T-helper 22 cell (primary cell): ENCODE results near the gene PREX1.

Source experiments
- DNase-seq: peaks from one replicate; pipeline ENCODE4 v3.0.0-alpha.2; 2020; ENCODE audit warnings: low read depth

PREX1 gene

DNA sequence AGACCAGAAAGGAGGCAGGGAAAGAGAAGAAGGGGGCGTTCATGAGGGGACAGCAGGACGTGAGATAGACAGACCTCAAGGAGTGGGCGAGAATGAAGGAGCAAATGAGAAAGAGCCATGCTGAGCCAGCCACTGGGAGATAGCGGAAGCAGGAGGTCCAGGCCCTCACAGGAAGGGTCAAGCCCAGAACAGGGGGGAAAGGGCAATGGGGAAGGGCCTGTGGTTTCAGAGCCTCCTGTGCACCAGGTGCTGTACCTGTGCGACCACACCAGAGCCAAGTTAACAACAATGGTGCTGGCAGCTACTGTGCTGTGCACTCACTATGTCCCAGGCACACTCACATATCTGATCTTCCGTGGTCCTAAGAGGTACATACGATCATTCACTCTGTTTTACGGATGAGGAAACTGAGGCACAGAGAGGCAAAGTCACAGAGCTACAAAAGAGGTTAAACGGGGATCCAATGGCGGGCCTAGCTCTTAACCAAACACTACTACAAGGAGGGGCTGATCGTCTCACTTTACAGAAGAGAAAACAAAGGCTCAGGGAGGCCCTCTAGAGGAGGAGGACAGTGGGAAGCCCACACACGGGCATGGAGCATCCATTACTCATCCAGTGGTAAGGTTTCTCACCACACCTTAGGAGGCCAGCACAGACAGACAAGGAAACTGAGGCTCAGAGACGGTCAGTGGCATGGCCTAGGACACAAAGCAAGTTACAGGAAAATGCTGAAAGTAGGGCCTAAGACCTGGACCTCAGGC lies 129.1 kb downstream of the PREX1 start:
- no peak for DNase-seq

DNA sequence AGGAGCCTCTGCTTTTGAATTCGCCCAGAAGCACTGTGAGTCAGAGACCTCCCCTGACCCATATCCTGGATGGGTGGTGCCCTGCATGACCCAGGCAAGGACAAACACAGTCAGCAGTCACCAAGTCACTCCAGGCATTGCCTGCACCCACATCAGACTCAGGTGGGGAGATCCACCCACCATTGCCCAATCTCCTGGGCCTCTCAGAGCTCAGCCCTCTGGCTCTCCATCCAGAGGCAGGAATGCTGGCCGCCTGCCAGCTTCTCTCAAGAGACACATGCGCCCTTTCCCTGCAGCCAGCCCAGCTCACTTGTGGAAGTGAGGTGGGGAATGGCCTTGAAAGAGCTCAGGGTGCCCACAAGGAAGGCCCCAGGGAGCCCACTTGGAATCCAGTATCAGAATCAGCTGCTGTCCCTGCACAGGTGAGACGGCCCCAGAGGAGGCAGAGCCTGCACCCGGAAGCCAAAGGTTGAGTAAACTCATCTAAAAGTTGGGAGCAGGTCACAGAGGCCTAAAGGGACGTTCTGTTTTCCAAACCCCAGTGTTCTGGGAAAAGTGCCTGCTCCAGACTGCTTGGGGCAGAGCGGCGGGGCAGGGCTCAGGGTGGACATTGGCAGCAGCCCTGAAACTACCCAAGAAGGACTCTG lies 129.8 kb downstream of the PREX1 start:
- DNase-seq, result no peak

DNA sequence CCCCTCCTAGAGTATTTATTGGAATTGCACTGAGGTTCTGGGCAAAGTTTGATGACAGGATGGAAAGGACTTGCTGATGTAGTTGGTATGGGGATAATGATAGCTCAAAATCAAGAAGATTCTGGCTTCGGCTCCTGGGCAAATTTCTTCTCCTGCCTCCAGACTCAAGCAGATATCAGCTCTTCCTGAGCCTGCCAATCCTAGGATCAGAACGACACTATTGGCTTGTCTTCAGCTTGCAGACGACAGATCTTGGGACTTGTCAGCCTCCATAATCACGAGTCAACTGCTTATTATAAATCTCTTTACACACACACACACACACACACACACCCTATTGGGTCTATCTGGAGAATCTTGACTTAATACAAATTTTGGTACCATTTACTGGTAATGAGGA lies 131.1 kb downstream of the PREX1 start:
- DNase-seq, result no peak

DNA sequence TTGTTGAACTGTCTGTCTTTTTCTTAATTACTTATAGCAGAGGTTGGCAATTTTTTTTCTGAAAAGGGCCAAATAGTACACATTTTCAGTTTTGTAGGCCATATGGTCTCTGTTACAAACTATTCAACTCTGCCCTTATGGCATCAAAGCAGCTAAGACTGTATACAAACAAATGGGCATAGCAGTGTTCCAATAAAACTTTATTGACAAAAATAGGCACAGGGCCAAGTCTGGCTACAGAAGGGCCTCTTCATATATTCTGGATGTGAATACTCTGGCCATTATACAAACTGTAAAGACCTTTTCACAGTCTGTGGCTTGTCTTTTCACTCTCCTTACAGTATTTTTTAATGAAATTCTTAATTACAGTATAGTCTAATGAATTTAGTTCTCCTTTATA lies 132.1 kb downstream of the PREX1 start:
- DNase-seq, result no peak

DNA sequence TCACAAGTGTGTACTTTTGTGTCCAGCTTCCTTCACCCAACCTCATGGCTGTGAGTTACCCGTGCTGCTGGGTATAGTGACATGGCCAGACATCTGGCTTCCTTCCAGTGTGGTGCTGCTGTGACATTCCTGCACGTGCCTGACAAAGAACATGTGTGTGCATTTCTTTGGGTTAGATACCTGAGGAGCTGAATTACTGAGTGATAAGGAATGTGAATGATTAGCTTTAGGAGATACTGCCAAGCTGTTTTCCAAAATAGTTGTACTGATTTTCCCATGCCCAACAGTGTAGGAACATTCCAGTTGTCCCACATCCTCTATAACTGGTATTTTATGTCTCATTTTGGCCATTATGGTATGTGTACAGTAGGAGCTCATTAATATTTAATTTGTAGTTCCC lies 132.5 kb downstream of the PREX1 start:
- DNase-seq, result no peak

DNA sequence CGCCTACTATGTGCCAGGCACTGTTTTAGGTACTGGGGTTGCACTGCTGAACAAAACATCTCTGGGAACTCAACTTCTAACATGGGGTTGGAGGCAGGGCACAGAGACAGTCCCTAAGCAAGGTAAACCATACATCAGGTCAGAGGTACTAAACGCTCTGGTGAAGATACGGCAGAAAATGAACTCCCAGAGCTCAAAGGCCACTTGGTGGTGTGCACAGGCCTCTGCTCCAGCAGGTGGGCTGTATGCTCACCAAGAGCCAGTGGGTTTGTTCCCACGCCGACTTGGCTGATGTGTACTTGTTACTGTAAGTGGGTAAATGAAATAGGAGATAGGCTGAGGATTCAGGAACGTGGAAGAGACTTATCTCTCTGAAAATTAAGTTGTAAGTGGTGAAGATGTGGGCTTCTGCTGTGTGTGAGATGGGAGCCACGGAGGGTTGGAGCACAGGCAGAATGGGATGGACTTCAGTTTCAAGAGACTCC lies 133.4 kb downstream of the PREX1 start:
- DNase-seq, result no peak

DNA sequence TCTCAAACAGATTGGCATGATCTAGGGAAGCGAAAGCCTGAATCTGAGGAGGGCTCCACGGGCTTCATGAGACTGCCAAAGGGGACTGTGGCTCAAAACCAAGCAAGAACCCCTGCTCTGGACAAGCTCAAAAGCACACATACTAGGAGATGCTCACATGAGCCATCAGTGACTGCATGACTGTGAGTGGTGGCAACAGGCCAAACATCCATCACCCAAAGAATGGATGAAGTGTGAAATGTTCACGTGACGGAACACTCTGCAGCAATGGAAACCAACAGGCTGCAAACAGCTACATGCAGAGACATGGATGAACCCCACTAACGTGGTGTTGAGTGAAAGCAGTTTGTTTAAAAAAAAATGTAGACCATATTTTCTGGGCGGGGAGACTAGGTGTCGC lies 136.3 kb downstream of the PREX1 start:
- no peak for DNase-seq

DNA sequence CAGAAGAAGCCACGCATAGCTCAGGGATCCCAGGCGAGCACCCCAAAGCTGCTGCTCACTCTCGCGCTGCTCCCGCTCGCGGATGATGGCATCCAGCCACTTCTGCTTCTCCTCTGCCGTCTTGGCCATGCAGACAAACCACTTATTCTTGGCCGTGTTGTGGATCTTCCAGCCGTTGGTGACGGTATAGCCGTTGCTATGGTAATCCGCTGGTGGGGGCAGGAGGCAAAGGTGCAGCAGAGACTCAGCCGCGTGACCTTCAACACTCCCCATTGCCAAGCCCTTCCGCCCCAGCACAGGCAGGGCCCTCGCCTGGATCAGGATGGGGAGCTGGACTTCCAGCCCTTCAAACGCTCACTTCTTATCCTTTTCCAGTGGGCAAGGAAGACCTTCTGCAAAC lies 136.9 kb downstream of the PREX1 start:
- DNase-seq, result no peak

DNA sequence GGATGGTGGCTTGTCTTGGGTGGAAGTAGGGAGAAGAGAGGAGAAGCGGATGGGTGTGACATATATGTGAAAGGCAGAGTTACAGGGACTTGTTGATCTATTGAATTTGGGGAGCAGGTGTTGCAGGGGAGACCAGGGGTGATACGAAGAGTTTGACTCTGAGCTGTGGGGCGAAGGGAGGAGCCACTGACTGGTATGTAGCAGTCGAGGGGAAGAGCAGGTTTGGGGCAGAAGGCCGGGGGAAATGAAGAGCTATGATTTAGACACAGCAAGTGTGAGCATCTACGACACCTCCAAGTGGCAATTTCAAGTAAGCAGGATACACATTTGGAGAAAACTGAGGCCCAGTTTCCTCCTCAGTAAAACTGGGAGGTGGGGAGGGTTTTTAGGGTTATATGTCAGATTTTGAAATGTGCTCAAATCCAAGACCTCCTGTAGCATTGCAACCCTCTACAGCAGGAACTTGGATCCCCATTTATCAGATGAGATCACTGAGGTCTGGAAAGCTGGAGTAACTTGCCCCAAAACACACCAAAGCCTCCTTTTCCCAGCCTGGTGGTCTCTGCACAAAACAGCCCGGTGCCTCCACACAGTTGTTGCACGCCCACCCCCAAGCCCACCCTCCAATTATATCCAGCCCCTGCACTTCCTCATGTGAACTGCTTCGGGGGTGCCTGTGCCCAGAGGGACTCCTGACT lies 137.8 kb downstream of the PREX1 start:
- no peak for DNase-seq

DNA sequence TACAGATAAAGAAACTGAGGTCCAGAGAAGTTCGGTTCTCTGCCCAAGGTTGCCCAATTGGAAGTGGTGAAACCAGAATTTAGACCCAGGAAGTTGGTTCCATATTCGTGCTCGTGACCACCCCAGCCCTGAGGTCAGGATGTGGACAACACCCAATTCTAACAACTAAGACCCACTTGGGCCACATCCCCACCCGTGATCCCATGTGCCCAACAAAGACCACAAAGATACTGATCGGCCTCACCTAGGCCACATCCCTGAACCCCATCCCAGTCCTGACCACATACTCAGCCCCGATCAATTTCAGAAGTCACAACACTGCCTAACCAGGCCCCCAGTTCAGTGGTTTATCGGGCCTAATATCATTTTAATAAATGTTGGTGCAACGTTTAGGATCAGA lies 138.4 kb downstream of the PREX1 start:
- DNase-seq, result no peak

DNA sequence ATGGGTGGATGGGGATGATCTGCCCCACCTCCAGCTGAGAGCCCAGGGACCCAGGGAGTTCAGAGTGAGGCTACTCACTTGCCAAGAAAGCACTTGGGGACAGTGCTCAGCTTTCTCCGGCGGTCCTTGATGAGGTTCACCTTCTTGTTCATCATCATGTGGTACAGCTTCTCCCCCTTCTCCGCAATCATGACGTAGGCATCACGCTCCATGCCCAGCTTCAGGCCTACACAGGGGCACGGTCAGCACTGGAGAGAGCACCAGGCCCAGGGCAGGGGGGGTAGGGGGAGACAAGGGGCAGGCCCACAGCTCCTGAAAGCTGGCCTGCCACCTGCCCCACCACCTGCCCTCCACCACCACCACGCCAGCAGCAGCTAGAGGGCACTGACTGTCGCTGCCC lies 139.2 kb downstream of the PREX1 start:
- no peak for DNase-seq

DNA sequence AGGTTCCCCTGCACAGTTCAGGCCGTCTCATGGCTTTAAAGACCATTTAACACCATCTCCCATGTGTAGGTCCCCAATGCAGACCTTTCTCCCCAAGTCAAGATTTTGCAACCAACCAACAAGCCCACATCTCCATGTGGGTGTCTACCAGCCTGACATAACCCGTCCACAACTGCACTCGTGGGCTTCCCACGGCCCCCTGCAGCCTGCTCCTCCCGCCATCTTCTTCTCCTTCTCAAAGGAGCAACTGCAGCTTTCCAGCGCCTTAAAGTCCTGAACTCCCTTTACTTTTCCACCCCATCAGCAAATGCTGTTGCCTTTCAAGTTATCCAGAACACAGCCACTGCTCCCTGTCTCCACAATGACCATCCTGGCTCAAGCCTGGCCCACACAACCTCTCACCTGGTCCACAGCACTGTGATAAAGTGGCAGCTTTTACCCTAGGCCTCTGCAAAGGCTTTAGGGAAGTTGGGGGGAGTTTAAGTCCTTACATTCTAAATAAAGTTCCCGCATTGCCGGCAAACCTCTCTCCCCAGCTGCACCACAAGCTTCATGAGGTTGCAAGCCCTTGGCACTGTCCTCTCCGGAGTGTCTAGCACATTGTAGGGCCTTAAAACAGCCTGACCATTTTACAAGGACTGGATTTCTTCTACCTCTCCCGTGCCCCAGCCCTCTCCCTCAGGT lies 140.5 kb downstream of the PREX1 start:
- DNase-seq, result no peak

DNA sequence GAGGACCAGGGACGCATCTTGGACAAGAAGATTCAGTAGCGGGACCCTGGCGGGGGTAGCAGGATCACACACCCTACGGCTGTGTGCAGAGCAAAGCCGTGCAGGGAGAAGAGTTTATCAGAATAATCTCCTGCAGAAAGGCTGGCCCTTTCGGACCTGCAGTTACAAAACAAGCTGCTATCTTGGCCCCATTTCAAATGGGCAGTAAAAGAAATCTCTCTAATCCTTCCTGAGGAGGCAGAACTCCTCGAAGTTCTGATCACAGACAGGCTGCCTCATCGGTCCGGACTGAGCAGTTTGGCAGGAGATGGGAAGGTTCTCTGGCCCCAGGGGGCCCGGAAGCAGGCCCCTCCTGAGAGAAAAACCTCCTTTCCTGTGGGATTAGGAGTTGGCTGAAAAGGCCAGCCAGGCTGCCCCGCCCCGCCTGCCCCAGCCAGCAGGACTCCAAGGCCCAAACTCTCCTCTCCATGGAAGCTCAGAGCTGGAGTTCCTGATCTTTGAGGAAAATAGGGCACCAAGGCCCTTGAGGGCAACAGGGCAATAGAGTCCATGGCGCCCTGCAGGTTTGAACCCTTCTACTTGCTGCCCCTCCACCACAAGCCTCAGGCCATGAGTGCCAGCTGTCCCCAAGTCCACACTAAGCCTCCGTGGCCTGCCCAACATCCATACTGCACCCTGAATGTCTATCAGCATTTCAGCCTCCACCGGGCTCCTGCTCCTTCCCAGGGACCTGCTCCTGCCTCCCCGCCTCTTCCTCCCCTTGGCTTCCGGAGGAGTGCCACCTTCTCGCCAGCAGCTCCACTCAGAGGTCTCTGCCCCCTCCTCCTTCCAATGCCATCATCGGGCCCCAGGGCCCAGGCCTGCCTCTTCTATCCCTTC lies 141.3 kb downstream of the PREX1 start:
- no peak for DNase-seq

DNA sequence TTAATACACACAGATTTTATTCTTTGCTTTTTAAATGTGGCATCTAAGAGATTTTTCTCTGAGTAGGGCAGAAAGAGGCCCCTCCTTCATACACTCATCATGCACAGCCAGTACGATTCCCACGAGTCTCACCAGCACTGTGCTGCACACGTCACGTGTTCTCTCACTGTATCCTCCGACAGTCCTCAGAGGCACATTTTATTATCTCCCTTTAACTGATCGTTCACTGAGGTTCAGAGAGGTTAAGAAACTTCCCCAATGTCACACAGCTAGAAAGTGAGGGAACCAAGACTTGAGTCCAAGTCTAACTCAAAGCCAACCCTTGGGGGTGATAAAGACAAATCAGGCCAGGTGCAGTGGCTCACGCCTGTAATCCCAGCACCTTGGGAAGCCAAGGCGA lies 142.5 kb downstream of the PREX1 start:
- DNase-seq, result no peak

DNA sequence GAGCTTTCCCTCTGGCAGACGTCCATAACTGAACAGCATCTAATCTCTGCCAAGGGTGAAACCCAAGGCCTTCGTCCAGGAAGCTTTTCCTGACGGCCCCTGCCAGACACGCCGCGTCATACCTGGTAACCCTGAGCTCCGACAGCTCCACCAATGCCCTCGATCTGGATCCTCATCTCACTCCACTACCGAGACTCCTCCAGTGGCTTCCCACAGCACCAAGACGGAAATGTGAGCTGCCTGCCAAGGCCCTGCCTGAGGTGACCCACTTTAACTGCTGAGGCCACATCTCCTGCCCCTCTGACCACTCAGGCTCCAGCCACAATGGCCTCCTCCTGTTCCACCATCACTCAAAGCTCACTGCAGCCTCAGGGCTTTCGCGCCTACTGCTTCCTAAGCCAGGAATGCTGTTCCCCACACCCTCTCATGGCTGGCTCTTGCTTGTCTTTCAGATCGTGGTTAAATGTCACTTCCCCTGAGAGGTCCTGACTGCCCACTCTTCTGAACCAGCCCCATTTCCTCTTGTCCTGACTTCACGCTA lies 143.2 kb downstream of the PREX1 start:
- DNase-seq, result no peak

DNA sequence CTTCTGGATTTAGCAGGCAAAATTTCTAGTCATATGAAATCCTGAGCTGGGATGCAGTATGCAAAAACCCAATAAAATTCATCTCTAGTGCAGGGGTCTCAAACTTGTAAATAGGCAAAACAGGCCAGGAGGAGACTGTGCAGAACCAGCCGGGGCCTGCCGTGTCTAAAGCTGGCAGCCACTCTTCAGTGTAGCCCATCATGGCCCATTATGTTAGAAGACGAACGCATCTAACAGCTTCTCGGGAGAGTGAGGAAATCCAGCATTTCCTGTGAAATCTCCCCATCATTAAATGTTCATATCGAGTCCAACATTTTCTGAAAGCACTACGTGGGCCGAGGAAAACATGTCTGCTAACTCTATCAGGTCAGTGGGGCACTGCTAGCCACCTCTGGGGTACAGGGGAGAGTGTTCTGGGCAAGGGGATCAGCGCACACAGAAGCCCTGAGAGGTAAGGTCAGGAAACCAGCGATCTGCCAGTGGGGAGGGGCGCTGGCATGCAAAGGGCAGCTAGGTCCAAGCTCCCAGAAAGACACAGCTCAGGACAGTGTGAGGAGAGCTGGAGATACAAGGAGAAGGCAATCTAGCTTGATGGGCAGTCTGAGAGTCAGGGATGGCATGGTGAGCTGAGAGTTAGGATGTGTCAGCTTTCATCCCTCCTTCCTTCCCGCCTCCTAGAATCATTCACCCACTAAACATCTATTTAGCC lies 144.2 kb downstream of the PREX1 start:
- no peak for DNase-seq

DNA sequence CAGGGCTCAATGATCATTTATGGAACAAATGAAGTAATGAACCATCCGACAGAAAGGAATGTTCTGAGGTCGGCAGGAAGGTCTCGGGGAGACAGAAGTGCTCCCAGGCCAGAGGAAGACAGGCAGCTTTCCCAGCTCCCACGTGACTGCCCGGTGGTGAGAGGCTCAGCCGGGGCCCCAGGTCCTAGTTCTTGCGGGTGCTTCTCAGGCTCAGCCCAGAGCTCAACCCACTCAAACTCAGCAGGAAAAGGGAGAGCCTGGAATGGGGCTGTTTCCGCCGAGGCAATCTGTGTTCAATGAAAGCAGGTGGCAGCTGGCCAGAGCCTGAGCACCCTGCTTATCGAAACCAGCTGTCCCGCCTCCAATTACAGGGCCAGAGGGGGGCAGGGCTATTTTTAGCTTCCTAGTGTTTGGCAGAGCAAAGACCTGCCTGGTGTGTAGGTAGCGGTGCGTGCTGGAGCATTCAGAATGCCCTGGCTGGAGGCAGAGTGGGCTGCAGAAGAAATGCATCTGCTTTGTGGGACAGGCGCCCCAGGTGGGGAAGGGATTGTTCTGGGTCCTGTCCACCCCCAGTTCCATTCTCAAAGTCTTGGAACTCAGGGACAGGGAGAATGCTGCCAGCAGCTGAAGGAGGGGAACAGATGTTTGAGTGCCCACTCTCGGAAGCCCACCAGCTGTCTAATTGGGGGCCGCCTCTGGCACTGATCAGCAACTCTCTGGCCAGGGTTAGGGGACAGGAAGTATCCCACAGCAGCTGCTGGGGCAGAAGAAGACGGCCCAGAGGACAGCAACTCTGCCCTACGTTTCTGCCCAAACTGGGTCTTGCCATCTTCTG lies 145.1 kb downstream of the PREX1 start:
- DNase-seq, result no peak

DNA sequence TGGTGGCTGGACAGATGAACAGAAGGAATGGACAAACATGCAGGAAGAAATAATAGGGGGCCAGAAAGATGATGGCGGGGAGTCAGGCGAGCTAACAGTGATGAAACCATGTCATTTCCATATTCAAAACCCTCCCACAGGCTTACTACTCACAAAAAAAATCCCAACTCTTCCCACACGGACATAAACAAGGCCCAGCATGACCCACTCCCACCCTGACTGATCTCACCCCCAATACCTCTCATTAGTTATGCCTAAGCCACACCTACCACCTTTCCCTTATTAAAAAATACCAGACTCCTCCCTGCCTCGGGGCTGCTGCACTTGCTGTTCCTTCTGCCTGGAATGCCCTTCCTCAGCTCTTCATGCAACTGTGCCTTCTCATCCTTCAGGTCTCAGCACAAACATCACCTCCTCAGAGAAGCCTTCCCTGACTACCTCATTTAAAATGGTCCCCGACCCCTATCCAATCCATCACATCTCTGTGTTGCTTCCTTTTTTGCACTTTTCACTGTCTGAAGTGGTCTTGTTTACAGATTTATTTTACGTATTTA lies 145.8 kb downstream of the PREX1 start:
- no peak for DNase-seq

DNA sequence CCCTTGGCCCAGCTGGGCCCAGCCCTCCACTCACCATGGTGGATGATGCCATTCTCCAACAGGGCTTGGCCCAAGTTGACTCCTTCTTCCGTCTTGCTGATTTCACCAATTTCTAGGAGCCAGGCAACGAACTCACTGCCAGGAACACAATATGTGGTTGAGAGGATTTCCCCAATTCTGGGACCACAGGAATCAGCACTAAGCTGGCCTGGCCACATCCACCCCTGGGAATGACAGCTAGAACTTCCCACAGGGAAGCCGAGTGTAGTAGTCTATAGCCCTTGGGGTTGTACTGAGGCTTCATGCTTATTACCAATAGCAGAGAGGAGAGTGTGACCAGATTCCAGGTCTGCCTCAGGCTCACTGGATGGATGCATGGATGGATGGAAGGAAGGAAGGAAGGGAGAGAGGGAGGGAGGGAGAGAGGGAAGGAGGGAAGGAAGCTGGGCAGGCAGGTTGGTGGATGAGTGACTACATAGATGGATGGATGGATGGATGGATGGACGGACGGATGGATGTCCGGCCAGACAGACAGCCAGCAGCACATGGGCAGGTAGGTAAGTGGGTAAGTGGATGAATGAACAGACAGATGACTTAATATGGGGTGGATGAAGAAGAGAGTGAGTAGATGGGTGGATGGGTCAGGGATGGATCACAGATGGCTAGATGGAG lies 146.5 kb downstream of the PREX1 start:
- no peak for DNase-seq
